ENCODE results near the gene KCNA1.

Gene KCNA1

DNA sequence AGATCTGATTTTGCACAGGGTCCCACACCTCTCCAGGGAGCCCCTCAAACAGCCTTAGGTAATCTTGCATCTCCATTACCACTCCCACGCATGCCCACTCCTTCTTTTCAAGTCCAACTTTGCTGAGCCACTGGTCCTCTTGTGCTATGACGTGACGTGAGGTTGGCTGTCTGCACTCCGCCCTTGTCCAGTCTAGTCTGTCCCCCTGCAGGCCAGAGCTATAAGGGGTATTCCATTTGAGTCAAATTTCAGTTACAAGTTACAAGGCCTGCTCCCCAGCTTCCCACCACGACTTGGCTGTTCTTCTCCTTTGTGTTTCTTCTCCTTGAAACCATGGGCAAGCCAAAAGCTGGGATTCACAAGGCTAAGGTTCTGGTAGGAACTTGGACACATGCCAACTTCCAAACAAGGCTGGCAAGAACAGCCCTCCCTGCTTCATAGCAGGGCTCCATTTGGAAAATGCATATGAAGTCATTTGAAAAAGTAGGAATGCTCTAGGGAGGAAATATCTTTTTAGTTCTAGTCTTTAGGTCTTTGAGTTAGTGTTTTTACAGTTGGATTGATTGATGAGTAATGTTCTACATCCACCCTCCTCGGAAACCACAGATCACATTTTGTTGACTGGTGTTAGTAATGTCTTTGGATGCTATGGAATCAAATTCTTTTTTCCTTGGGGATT lies 49.1 kb downstream of the KCNA1 start:
- in situ Hi-C loops (cut with MboI; ENCODE audit: low sequenced_read_pairs), result no loop called here

DNA sequence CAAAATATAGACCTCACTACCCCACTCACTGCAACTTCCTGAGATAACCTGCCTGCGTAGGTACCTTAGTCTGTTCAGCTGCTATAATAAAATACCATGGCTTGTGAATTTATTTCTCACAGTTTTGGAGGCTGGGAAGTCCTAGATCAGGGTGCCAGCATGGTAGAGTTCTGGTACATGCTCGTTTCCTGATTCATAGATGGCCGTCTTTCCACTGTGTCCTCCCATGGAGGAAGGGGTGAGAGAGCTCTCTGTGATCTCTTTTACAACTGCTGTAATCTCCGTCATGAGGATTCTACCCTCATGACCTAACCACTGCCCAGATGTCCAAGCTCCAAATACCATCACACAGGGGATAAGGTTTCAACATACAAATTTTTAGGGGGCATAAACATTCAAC lies 49.7 kb downstream of the KCNA1 start:
- in situ Hi-C loops (cut with MboI; ENCODE audit: low sequenced_read_pairs), result no loop called here

DNA sequence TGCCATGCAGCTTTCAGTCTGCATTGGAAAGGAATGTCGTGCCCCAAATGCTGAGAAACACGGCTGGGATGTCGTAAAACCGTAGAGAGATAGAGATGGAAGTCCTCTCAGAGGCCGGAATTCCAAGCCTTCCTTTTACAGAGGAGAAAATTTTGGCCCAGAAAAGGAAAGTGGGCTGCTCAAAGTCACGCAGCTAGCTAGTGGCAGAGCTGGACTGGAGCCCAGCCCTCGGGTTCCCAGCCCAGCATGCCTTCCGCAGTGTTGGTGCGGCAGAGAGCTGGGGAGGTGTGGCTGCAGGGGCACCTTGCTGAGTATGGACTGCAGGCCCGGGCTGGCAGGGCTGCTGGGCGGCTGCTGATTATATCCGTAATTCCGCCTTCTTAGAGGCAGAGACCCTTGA lies 50.3 kb downstream of the KCNA1 start:
- in situ Hi-C loops (cut with MboI; ENCODE audit: low sequenced_read_pairs), result no loop called here

DNA sequence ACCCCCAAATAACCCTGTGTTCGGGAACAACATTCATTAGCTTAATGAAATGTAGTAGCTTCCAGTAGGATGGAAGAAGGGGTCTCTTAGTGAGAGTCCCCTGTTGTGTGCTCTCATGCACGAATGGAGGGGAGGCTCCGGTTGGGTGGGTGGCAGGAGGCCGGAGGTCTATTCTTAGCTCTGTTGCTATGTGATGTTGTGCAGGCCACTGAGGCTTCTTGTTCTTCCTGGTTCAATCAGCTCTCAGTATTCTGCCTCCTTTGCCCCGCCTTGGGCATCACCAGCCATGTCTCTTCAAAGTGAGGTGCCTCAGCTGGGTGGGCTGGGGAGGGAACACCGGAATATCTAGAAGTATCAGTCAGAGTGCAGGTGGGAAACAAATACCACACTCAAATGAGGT lies 50.8 kb downstream of the KCNA1 start:
- in situ Hi-C loops (cut with MboI; ENCODE audit: low sequenced_read_pairs), result no loop called here

DNA sequence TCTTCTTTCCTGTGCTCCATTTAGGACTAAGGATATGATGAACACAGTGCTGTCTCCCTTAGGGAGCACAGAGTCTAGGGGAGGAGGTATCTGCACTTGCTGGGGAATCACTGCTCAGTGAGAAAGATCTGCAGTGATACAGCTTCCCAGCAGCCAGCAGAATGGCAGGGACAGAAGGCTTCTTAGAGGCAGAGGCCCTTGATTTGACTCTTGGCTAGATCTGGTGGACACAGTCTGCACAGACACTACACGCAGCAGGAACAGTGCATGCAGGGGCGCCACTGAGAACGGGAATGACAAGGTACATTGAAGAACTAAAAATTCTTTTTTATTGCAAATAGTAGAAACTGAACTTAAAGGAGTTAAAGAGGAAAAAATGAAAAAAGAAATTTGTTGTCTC lies 51.6 kb downstream of the KCNA1 start:
- in situ Hi-C loops (cut with MboI; ENCODE audit: low sequenced_read_pairs), result no loop called here

DNA sequence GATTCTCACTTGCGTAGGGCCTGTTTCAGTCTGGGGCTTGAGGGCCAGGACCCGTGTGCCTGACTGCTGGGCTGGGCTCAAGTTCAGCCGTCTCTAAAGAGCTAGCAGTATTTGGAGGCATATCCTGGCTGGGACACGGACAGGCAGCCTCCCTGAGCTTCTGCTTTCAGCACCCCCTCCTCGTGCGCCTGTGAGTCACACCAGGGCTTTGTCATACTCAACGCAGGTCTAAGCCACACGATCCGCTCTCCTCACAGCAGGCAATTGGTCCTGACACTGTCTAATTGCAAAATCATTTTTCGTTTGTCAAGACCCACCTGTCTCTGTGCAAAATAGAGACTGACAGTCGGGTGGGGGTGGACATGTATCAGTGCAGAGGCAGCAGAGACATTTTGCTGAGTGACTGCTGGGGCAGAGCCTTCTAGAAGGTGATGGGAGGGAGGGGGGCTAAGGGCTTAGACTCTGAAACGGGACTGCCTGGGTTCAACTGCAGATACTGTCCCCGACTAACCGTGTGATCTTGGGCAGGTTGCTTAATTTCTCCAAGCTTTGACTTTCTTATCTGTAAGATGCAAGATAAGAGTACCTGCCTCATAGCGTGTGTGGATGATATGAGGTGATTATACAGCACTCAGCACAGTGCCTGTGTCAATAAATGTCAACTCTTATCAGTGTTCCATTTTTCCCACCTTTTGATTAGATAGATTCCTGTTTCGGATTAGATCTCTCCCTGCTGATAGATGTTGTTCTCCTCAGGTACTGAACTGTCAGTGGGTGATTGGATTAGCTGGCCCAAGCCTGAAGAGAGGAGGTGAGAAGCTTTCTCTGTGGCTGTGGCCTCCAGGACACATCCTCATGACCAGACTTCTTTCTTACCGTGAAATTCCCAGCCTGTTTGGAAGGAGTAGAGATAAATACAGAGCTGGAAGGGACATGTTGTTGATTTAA lies 53.1 kb downstream of the KCNA1 start:
- in situ Hi-C loops (cut with MboI; ENCODE audit: low sequenced_read_pairs), result no loop called here

Data from HL-60/S4 treated with phorbol 12-myristate 13-acetate at 8.2 ng/mL for 4 days and 3 days (cell line).